ENCODE data around the gene PACC1.

Gene PACC1

DNA sequence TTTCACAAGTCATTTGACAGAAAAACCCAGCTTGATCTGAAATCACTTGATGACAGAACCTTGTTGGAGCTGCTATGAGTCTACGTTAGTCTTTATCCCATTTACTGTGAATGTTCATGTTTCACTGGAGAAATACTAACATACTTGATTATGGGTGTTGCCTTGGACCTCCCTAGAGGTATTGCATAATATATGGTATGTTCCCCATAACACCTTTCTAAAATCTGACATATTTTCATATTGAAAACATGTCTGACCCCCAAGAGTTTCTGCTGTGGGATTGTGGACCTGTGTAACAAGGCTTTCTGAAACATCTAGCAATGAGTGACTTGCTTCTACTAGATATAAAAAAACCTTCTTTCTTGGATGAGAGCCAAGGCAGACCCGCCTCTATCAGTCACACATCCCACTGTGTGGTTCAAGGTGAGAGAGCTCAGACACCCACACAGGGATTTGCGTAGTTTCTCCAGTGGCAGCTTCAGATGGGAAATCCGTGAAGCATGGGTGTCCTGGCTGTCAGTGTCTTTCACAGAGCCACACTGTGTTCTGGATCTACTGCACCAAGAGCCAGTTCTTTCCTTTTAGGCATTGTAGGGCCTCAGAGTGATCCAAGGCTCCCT is 22.6 kb upstream of the PACC1 start:
- no peak for DNase-seq (ENCODE audit: low spot score)

DNA sequence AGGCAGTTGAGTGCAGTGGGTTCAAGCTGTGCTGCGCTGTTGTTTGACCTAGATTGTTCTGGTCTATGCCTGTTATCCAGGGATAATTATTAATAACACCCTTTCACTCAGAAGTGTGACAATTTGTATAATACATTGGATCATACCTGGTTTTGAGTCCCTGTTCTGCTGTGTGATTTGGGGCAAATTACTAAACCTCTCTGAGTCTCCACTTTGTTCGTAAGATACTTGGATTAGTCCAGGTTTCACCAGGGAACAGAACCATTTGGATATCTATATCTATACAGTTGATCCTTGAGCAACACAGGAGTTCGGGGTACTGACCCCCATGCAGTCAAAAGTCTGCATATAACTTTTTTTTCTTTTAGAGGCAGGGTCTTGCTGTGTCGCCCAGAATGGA is 20.3 kb upstream of the PACC1 start:
- no peak for DNase-seq (ENCODE audit: low spot score)

DNA sequence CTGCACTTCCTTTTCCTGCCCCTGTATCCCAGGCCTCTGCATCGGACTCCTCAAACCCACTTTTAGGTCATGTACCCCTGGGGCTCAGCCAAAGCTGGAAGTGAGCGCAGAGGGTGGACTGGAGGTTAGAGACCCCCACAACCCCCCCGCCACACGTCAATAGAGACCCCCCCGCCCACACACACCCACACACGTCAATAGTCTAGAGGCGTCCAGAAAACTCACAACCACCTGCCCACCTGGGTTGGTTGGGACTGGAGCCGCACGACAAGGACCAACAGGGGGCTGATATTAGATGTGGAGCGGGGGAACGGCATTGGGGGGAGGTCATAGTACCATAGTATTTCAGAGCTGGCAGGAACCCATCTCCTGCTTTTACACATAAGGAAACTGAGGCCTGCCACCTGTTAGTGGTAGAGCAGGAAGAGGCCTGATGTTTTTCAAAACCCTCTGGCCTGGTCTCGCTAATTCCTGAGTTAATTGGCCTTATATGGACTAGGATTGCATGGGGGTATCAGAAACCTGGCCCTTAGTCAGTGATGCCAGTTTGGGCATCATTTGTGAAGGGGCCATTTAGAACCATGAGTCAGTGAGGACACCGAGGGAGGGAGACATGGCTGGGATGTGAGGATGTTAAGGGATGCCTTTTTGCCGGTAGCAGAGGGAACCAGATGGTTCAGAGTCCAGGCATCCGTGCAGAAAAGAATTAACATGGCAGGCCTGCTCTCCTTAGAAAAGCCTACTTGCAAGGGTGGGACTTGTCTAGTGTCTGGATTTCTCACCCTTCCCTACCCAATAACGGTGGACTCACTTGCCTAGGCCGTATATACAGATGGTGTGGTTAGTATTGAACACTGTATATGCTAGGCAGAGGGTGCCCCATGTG is 19.1 kb upstream of the PACC1 start:
- DNase-seq (ENCODE audit: low spot score), result no peak

DNA sequence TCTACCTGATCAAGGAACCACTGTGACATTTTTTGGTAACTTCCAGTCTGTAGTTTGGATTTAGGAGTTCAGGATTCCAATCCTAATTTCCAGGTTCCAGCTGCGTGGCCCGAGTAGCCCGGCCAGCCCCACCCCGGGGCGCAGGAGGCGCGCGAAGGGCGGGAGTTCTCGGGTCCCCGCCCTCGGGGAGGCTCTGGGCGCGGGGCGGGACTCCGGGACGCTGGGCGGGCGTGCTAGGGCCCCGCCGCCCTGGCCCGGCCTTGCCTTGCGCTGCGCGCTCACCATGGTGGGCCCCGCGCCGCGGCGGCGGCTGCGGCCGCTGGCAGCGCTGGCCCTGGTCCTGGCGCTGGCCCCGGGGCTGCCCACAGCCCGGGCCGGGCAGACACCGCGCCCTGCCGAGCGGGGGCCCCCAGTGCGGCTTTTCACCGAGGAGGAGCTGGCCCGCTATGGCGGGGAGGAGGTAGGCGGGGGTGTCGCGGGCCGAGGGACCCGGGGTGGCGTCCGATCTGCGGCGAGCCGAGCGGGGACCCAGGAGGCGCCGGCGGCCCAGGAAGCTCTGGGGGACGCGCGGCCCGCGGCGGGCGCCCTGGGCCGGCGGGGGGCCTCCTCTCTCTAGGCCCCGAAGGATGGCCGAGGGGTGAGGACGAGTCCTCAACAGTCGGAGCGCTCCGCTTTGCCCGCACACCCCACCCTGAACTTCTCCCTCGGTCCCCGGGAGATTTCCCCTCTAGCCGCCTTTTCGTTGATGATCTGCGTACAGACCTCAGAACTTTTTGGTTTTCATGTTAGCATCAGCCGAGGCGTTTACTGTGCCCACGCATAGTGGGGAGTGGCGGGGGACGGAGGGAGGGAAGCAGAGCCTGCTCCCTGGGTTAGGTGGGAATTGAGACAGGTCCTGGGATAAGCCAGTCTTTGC is 18.2 kb upstream of the PACC1 start, which contains the start of gene NENF:
Gene NENF, plus strand, starts transcription at position 260 of the 916 bp plus-strand sequence. Its CDS starts 24 bp downstream, at position 284.
- DNase-seq (ENCODE audit: low spot score), result peak; percentile 83

DNA sequence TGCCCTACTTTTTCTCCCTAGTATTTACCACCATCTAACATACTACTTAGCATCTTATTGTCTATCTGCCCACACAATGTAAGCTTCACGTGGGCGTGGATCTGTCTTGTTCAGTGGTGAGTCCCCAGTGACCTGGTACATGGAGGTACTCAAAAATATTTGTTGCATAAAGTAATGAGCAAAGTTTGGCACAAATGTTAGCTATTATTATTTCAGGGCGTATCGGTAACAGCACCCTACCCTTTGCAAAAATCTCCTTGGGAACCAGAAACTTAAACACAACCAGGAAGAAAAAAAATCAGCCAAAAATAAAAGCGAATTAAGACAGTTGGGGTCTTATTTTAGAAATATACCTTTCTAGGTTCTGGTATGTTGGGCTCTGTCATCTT is 17.6 kb upstream of the PACC1 start:
- DNase-seq (ENCODE audit: low spot score), result peak; percentile 8

DNA sequence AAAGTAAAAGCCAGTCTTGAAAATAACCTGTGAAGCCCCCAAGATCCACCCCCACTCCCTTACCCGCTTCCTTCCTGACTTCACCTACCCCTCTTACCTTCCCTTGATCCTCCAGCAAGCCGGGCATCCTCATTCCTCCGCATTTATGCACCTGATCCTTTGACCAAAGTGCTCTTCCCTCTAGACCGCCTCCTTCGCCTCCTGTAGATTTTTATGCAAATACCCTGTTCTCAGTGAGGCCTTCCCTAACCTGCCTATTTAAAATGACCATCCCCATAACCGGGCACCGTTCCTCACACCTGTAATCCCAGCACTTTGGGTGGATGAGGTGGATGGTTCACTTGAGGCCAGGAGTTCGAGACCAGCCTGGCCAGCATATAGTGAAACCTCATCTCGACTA is 17.0 kb upstream of the PACC1 start:
- DNase-seq (ENCODE audit: low spot score), result no peak

DNA sequence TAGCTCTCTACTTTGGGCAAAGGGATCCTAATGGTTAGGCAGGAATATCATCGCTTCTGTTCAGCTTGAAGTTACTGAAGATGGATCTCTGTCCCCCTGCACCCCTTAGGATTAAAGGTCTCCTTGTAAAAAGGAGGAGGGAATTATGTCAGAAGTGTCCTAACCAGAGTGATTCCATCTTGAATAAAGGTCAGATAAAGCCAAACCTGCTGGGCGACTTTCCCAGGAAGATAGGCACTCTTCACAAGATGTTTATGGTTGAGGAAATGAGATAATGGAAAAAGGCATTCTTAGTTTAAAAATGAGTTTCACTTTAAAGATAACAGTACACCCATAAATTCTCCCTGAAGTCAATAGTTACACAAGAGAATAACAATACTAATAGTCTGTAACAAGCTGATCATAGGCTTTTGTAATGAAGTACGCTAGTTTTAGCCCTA is 16.3 kb upstream of the PACC1 start:
- DNase-seq (ENCODE audit: low spot score), result peak; percentile 9

DNA sequence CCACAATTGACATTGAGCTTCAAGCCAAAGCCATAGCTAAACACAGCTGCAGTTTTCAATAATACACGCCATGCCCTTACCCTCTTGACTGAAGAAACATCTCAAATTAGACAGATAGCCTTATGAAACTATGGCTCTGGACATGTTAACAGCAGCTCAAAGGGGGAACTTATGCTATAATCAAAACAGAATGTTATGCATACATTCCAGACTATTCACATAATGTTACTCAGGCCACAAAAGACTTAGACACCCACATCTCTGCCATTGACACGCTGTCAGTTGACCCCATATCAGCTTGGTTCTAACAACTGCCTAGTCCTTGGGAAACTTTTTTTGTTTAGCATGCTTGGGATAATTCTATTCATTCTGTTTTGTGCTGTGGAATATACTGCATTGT is 15.7 kb upstream of the PACC1 start:
- DNase-seq (ENCODE audit: low spot score), result no peak

DNA sequence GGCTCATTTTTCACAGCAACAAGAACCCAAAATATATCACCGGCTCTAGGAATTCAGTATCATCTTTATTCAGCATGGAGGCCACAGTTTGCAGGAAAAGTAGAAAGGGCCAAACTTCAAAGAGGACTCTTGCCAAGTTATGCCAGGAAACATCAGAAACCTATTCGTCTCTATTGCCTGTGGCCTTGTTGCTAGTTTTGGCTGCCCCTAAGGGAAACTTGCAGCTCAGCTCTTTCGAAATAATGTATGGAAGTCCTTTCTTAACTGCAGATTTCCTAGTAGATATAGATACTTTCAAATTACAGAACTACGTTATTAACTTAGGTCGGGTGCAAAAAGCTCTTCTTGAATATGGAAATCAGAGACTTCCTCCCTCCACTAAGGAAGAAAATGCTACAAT is 13.8 kb upstream of the PACC1 start:
- no peak for DNase-seq (ENCODE audit: low spot score)

DNA sequence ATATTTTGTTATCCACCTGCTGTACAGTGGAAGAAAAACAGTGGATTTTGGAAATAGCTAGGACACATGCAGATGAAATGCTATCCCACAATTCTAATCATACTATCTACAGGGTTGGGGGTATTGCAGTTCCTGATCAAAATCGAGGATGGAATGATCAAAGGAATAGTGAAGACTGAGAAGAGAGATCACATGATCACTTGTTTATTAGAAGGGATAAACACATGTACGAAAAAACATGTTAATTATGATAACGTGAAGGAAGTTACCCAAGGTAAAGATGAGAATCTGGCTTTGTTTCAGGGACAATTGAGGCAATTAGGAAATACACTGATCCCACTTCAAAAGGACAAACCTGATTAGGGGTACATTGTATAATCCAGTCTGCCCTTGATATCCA is 9.2 kb upstream of the PACC1 start:
- DNase-seq (ENCODE audit: low spot score), result no peak

DNA sequence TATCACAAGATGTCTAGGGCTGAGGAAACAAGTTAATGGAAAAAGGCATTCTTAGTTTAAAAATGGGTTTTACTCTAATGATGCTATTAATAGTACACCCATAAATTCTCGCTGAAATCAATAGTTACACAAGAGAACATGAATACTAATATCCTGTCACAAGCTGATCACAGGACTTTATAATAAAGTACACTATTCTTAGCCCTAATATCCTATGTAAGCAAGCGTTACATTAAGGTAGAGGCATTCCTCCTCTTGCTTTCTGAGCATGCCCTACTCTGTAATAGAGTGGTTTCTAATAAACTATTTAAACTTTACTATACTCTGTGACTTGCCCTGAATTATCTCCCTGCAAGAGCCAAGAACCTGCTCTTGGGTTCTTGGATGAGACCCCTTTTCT is 6.5 kb upstream of the PACC1 start:
- no peak for DNase-seq (ENCODE audit: low spot score)

DNA sequence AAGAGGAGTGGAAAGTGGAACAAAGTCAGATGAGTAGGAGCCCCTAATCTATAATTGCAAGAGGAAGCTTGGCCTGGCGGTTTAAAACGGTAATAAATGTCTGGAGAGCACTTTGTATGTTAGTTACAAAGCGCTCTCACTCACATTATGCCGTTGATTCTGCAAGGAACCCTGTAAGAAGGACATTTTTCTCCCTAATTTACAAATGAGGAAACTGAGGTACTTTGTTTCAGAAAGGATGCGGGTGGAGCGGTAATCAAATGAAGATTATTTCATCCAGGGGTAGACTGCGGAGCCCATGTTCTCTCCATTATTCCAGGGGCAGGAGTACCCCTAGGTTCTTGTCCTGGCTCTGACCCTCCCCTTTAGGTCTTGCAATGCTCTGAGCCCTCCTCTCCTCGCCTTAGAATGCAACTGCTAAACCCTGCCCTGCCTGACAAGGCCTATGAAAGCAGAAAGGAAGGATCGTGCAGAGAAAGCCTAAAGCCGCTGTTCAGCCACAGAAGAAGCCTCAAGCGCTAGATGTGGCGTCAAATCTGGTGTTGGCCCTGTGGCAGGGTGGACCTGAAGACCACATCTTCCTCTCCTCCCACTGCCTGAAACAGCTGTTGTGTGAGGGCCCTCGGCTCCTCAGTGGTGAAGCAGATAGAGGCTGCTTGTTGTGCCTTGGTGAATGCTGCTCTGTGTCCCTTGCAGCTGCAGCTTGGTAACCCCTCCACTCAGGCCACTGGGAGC is 588 bp upstream of the PACC1 start:
- DNase-seq (ENCODE audit: low spot score), result no peak

DNA sequence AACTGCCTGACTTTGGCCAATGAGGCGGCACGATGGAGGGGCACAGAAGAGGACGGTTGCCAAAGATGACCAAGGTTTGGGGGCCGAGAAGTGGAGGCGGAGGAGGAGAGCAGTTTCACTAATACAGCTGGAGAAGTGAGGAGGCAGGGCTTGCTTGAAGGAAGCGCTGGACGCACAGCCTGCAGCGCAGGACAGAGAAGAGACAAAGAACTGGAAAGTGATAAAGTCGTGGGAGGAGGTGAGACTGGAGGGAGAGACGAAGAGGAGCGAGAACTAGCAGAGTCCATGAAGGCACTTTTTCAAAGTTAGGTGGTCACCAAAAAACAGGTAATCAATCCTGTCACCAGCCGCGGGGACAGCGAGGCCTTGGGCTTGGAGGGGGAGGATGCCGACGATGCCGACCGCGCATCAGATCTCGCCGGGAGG is 771 bp downstream of the PACC1 start:
- no peak for DNase-seq (ENCODE audit: low spot score)

DNA sequence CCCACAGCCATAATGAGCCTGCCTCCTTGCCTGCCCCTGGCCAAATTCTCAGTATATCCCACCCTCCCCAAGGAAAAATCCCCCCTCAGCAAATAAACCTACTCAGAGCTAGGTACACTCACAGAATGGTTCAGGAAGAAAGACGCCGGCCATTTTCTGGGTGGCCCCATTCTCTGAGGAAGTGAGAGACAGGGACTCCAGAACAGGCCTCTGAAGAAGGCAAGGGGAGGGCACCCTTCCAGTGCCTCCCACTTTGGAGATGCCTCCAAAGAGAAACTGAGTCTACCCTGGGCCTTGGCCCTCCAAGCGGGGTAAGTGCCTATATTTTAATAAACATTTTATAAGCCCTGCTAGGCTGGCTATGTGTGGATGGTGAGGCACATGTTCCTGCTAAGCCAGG is 2.3 kb downstream of the PACC1 start:
- DNase-seq (ENCODE audit: low spot score), result no peak

DNA sequence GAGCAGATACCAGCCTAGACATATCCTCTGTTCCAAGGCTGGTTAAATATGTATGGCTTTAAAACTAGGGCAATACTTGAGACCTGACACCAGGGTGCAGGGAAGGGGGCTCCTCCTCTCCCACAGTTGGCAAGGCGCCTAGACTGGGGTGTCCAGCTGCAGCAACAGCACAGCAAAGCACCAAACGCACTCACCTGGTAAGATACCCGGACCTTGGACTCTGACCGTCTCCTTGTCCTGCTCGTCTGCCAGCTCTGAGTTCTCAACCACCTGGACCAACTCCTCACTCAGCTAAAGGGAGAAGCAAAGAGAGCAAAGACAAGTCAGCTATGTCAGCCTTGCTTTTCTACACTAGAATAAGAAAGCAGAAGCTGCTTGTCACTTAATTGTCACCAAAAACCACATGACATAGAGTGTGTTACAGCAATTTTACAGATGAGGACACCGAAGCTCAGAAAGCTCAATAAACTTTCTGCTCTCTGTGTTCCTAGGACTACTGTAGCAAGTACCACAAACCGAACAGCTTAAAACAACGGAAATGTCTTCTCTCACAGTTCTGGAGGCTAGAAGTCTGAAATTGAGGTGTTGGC is 4.4 kb downstream of the PACC1 start:
- no peak for DNase-seq (ENCODE audit: low spot score)

DNA sequence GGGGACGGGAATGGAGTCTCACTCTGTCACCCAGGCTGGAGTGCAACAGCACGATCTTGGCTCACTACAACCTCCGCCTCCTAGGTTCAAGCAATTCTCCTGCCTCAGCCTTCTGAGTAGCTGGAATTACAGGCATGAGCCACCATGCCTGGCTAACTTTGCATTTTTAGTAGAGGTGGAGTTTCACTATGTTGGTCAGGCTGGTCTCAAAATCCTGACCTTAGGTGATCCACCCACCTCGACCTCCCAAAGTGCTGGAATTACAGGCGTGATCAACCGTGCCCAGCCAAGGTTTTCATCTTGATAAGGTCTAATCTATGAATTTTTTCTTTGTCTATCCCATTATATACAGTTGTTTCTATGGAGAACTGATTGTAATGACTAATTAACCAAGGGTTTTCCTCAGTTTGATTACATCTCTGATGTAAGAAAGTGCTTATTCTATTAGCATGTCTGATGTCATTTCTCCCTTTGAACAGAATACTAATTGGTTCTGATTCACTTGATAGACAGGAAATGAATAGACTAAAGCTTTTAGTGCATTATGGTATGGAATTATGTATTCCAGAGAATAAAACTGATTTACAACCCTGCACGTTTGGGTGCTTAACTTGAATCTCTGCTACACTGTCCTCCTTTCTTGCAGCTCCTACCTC is 11.9 kb downstream of the PACC1 start:
- DNase-seq (ENCODE audit: low spot score), result no peak

DNA sequence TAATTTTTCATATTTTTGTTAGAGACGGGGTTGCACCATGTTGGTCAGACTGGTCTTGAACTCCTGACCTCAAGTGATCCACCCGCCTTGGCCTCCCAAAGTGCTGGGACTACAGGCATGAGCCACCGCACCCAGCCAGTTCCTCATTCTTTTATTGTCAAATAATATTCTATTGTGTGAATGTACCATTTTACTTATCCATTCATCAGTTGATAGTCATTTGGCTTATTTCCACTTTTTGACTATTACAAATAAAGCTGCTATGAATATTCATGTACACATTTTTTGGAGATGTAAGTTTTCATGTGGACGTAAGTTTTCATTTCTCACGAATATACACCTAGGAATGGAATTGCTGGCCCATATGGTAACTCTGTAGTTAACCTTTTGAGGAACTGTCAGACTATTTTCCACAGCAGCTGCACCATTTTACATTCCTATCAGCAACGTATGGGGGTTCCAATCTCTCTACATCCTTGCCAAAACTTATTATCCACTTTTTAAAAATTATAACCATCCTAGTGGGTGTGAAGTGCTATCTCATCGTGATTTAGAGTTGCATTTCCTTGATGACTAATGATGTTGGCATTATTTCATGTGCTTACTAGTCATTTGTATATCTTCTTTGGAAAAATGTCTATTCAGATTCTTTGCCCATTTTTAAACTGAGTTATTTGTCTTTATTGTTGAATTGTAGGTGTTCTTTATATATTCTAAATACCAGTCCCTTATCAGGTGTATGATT is 12.7 kb downstream of the PACC1 start:
- DNase-seq (ENCODE audit: low spot score), result no peak

DNA sequence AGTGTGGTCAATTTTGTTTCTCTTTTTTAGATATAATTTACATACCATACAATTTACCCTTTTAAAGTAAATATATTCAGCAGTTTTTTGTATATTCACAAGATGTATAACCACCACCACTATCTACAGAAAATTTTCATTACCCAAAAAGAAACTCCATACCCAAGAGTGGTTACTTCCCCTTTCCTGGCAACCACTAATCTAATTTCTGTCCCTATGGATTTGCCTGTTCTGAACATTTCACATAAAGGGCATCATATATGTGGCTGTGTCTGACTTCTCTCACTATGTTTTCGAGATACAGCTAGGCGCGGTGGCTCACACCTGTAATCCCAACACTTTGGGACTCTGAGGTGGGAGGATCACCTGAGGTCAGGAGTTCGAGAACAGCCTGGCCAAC is 13.6 kb downstream of the PACC1 start:
- DNase-seq (ENCODE audit: low spot score), result no peak

DNA sequence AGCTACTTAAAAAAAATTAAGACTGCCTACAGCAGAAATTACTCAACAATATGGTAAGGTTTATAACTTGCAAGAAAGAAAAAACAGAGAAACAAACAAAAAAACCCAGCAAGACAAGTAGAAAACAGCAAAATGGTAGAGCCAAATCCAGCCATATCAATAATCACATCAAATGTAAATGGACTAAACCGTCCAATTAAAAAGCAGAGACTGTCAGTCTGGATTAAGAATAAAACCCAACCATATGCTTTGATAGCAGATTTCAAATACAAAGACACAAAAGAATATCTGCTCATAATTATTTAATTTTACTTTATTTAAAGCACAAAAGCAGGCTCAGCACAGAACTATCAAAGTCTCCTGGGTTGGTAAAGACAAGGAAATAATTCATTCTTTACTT is 17.5 kb downstream of the PACC1 start:
- DNase-seq (ENCODE audit: low spot score), result no peak

DNA sequence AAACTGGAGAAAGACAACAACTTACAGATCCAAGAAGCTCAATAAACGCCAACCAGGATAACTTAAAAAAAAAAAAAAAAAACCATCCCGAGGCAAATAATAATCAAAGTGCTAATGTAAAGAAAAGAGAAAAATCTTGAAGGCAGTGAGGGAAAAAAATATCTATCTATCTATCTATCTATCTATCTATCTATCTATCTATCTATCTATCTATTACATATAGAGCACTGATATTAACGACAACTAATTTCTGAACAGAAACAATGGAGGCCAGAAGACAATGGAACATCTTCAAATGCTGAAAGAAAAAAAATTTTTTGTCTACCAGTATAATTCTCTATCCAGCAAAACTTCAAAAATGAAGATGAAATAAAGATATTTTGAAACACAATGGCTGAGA is 18.0 kb downstream of the PACC1 start:
- no peak for DNase-seq (ENCODE audit: low spot score)

Measured in hematopoietic multipotent progenitor cell treated with erythropoietin and hydrocortisone succinate and interleukin-3 and kit ligand, for 15 days (in vitro differentiated cells).